Measurements from ENCODE around the gene PTDSS2.

Gene PTDSS2

GRCh38 chr11:490186-490929 lies 40.3 kb downstream of the PTDSS2 start:
- no peak for DNase-seq (ENCODE audit: low read depth in 2 of 3, low spot score in 2 of 3)

DNA sequence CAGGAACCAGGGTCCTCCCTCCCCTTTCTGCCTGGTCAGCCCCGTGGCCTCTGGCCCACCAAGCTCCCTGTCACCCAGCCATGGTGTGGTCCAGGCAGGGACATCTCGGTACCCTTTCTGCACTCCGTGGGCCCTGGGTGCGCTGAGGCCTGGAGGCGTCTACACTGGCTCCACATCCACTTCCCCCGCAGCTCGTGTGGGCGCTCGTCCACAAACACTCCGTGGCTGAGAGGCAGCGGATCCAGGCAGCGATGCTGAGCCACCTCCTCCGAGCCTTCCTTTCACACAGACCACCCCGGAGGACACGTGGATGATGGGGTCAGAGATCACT lies 40.8 kb downstream of the PTDSS2 start:
- DNase-seq (ENCODE audit: low read depth in 2 of 3, low spot score in 2 of 3) = no peak

GRCh38 chr11:491358-491757 lies 41.3 kb downstream of the PTDSS2 start:
- no peak for DNase-seq (ENCODE audit: low read depth in 2 of 3, low spot score in 2 of 3)

GRCh38 chr11:492427-493226 lies 42.5 kb downstream of the PTDSS2 start:
- DNase-seq (ENCODE audit: low read depth in 2 of 3, low spot score in 2 of 3) = no peak

GRCh38 chr11:494761-495536 lies 44.9 kb downstream of the PTDSS2 start:
- DNase-seq (ENCODE audit: low read depth in 2 of 3, low spot score in 2 of 3) = no peak

DNA sequence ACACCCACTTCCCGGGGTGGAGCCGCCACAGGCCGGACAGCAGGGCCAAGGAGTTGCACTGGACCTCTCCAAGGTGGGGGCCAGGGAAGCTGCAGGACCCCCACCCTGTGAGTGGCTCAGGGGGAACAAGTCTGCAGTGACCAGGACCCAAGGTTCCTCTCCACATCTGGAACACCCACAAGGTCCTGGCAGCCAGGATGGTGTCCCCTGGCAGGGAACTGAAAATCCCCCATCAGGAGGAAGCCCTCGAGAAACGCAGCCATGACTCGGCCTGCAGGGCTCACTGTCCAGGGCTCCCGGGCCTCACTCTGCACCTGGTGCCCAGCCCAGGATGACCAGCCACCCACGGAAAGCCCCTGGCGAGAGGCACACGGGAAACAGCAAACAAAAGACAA lies 45.5 kb downstream of the PTDSS2 start:
- DNase-seq (ENCODE audit: low read depth in 2 of 3, low spot score in 2 of 3) = no peak

DNA sequence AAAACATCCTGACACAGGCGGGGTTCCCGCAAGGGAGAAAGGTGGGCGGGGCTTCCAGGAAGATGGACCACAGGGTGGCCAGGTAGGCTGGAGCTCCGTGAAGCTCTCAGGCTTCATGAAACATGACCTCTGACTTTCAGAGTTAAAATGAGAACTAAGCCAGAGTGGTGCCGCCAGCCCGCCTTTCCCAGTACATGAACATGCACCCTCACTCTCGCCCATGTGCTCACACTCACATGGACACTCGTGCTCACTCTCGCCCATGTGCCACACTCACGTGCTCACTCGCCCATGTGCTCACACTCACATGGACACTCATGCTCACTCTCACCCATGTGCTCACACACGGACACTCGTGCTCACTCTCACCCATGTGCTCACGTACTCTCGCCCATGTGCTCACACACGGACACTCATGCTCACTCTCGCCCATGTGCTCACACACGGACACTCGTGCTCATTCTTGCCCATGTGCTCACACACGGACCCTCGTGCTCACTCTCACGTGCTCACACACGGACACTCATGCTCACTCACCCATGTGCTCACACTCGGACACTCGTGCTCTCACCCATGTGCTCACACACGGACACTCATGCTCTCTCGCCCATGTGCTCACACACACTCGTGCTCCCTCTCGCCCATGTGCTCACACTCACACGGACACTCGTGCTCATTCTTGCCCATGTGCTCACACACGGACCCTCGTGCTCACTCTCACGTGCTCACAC lies 46.9 kb downstream of the PTDSS2 start:
- no peak for DNase-seq (ENCODE audit: low read depth in 2 of 3, low spot score in 2 of 3)

- DNase-seq (ENCODE audit: low read depth in 2 of 3, low spot score in 2 of 3) = no peak
These were observed 47.7 kb downstream of the PTDSS2 start for GRCh38 chr11:497565-498296.

DNA sequence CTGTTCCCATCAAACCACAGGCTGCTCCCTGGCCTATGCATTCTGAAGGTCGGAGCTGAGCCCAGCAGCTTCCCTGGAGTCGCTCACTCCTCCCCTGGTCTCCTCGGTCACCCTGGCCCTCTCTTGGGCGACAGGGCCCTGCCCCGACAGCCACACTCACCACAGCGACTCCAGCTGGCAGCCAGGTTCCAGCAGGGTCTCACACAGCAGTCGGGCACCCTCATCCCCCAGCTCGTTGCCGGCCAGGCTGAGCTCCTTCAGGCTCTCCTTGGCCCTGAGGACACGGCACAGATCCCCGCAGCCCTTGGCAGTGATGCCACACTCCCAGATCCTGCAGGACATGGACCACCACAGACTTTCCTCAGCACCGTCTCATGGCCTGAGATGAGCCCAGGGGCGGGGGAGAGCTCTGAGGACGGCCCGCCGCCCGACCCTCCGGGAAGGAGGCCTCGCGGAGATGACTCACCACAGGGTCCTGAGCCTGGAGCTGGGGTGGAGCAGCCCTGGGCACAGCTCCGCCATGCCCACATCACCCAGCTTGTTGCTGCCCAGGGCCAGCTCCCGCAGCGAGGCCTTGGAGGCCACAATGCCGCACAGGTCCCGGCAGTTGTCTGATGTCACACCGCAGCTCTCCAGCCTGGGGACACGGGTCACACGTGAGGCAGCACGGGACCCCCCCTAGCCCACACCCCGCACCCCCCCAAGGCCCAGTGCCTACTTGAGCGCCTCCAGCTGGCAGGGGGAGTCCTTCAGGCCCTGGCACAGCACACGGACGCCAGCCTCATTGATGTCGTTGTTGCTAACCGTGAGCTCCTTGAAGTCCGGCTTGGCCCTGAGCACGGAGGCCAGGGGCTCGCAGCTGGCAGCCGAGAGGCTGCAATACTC lies 48.5 kb downstream of the PTDSS2 start:
- no peak for DNase-seq (ENCODE audit: low read depth in 2 of 3, low spot score in 2 of 3)

DNA sequence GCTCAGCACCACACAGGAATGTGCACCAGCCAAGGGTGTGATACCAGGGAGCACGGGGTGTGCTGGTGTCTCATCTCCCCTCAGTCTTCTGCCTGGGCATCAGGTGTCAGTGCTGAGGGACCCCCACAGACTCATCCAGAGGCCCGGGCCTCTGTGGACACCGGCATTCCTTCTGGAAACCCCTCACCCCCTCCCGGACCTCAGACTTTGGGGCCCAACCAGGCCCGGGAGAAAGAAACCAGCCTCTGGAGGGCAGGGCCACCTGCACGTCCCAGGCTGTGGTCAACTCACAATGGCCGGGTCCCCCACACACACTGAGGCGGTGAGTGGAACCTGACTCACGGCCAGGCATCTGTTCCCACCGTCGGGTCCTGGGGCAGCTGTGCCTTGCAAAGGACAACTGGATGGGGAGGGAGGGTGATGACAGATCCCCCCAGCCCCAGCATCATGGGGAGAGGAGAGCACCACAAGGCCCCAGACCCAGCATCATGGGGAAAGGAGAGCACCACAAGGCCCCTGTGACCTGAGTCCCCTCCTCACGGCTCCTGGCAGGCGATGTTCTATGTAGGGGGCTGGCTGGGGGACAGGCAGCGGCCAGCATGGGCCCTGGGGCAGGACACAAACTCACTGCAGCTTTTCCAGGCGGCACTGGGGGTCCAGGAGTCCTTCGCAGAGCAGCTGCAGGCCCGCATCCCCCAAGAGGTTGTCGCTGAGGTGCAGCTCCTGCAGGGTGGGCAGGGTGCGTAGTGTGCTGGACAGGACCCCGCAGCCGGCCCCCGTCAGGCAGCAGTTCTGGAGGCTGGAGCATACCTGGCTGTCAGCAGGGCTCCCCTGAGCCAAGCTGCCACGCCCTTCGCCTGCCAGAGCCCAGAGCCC lies 49.4 kb downstream of the PTDSS2 start:
- no peak for DNase-seq (ENCODE audit: low read depth in 2 of 3, low spot score in 2 of 3)

DNA sequence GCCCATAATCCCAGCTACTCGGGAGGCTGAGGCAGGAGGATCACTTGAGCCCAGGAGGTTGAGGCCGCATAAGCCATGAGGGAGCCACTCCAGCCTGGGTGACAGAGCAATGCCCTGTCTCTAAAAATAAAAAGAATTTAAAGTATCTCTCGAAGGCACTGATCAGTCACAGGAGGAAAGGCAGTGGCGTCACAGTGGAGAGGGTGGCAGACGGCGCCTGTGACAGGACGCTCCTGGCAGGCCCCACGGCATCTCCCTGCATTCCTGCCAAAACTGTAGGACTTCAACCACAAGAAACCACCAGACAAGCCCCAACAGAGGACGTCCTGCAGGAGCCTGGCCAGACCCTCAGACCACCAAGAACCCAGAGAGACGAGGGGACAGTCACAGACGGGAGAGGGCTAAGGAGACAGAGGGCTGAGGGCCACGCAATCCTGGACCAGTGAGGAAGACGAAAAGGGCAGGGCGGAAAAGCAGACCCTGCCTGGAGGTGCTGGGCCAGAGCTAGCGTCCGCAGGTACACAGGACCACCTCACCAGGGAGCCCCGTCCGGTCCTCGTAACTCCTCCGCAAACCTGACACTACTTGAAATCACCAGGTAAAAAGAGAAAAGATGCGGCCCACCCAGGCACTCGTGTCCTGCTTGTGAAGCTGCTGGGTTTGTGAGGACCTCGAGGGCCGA lies 51.1 kb downstream of the PTDSS2 start:
- DNase-seq (ENCODE audit: low read depth in 2 of 3, low spot score in 2 of 3) = no peak

DNA sequence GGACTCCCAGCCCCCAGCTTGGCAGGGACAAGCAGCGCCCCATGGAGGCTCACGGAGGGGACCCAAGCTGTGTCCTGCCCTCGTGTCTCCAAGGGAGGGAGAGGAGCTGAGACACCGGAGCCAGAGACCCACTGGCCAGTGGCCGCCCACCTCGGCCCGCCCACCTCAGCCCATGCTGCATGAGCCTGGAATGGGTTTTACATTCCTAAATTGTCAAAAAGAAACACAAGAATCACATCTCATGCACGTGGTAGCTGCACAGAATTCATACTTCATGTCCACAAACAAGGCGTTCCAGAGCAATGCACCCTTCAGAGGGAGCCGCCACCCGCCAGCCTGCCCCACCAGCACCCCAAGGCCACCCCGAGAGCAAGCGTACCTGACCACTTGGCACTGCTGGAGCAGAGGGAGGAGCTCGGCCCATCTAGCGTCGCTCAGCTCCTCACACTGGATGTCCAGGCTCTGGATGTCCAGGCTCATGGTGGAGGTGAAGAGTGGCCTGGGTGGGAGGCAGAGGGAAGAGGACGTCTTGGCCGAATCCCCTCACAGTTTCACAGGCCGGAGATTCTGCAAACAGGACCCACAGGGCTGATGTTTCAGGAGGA lies 51.7 kb downstream of the PTDSS2 start:
- no peak for DNase-seq (ENCODE audit: low read depth in 2 of 3, low spot score in 2 of 3)

DNA sequence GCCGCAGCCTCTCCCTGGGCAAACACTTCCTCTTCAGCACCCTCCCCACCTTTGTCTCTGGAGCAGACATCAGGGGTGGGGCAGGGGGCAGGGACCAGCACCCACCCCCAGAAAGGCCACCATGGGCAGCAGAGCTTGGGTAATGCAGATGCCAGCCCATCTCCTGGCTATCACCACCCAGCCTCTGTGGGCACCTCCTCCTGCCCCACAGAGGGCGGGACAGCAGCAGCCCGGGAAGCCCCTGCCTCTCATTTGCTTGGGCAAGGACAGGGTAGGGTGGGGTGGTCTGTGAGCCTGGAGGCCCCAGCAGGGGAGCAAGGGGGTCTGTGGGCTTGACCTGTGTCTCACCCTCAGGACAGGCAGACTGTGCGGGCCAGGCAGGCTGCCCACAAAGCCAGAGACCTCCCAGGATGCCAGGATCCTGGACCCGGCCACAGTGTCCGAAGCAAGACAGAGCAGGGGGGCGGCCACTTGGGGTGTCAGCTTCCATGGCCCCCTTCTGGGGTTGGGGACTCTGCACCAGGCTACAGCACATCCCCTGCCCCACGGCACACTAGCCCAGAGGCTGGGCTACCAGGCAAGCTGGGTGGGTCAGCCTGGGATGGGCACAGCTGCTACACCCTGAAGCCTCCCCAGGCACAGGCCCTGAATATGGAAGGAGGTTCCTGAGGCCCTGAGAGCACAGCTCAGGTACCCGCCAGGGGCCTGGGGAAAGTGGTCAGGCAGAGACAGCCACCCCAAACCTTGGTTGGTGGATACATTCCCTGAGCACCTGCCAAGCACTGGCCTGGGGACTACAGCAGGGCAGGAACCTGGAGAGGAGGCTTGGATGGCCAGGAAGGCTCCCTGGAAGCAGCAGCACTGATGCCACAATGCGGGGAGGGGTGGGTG lies 52.5 kb downstream of the PTDSS2 start:
- no peak for DNase-seq (ENCODE audit: low read depth in 2 of 3, low spot score in 2 of 3)

DNA sequence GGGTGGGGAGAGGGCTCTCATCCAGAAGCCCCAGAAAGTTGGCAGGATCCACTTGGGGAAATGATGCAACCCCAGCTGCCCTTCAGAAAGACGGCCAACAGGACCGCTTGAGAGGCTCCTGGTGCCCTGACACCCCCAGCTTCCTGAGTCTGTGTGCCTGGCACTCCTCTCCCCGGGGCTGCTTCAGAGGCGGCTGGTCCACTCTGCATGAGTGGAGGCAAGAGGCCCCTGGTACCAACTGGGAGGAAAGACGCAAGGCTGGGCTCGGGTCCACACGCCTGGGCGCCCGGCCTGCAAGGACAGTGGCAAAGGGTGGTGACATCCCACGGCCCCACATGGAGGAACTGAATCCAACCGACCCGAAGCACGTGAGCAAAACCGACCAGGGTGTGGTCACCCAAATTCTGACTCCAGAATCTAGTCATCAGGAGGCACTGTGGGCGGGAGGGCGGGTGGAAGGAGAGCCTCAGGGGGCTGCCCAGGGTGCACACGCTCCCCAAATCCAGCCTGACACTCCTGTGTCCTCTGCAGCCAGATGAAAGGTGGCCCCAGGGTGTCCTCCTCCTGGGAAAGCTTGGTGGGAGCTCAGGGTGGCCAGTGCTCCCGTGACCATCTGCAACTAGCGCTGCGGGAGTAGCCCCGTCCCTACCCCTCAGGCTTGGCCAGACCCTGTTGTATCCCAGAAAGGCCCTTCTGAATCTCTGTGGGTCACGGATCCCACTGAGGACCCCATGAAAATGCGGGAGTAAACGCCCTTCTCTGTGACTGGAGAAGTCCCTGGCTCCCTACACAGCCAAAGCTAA lies 53.3 kb downstream of the PTDSS2 start:
- no peak for DNase-seq (ENCODE audit: low read depth in 2 of 3, low spot score in 2 of 3)

GRCh38 chr11:504053-504993 lies 54.2 kb downstream of the PTDSS2 start:
- no peak for DNase-seq (ENCODE audit: low read depth in 2 of 3, low spot score in 2 of 3)

All from activated CD8-positive, alpha-beta memory T cell treated with anti-CD3 and anti-CD28 coated beads for 48 hours (primary cell).